Measurements from ENCODE around the gene RFC2.

DNA sequence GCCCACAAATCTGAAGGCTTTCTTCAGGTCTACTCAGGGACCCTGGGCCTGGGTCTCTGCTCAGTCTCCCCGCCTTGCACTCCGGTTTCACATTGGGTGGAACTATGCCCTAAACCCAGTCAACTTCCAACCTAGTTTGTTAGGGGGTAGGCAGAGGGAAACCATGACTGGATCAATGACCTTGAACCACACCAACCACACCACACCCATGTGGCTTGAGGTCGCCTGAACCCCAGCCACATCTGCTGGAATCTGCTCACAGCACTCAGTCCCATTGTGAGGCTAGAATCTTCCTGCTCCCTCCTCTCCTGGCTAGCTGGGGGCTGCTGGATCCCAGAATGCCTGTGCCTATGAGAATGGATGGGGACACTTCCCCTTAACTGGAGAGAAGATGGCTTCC is 17.9 kb downstream of the RFC2 start:
- TF ChIP-seq, protein P1, sequence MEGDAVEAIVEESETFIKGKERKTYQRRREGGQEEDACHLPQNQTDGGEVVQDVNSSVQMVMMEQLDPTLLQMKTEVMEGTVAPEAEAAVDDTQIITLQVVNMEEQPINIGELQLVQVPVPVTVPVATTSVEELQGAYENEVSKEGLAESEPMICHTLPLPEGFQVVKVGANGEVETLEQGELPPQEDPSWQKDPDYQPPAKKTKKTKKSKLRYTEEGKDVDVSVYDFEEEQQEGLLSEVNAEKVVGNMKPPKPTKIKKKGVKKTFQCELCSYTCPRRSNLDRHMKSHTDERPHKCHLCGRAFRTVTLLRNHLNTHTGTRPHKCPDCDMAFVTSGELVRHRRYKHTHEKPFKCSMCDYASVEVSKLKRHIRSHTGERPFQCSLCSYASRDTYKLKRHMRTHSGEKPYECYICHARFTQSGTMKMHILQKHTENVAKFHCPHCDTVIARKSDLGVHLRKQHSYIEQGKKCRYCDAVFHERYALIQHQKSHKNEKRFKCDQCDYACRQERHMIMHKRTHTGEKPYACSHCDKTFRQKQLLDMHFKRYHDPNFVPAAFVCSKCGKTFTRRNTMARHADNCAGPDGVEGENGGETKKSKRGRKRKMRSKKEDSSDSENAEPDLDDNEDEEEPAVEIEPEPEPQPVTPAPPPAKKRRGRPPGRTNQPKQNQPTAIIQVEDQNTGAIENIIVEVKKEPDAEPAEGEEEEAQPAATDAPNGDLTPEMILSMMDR (IDR thresholded peaks at IDR 0.05) = no peak
- no peak for TF ChIP-seq POLR2A (IDR thresholded peaks at IDR 0.05)
